GM18502 (cell line): ENCODE results near the gene THRB.

Experiments
- ATAC-seq: cut with Tn5 transposase; IDR thresholded peaks from one replicate; pipeline ENCODE4 v1.9.1; 2021; ENCODE audit warnings: mild to moderate bottlenecking; ENCODE audit not compliant: unreplicated experiment, poor library complexity

The THRB gene

GRCh38 chr3:24387493-24387892, 107.2 kb downstream of the THRB start:
- ATAC-seq, result no peak

DNA sequence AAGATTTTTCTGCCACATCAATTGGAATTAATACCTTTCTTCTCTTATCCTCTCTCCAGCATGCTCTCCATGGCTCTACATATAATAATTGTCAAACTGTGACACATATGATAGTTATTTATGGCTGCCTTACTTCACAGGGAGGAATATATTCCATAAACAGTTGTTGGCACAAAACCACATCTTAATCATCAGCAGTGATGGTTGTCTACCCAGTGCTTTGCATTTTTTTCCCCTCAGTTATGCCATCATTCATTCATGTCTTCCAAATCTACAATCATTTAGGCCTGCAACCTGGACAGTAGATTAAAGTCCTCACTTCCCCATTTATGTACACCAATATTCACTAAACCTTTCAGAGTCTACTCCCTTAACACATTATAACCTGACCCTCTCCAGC, 107.7 kb downstream of the THRB start:
- ATAC-seq, result no peak

GRCh38 chr3:24386458-24386857, 108.2 kb downstream of the THRB start:
- no peak for ATAC-seq

- no peak for ATAC-seq
Measured at GRCh38 chr3:24385012-24385615, 109.5 kb downstream of the THRB start.

DNA sequence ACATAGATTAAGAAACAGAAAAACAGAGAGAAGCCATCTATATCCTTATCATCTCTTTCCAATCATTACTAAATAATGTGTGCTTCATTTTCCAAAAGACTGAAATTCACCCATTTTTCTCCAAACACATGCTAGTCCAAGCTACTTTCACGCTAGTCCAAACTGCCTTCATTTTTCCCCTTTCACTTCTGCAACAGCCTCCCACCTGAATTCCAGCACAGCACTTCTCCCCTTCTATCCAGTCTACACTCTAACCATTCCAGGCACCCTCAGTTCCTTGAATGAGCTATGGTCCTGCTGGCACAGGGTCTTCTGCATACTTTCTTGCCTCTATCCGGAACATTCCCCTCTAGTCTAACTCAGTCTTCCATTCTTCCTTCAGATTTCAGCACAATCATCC, 112.0 kb downstream of the THRB start:
- no peak for ATAC-seq

GRCh38 chr3:24379936-24380335, 114.7 kb downstream of the THRB start:
- ATAC-seq, result no peak

DNA sequence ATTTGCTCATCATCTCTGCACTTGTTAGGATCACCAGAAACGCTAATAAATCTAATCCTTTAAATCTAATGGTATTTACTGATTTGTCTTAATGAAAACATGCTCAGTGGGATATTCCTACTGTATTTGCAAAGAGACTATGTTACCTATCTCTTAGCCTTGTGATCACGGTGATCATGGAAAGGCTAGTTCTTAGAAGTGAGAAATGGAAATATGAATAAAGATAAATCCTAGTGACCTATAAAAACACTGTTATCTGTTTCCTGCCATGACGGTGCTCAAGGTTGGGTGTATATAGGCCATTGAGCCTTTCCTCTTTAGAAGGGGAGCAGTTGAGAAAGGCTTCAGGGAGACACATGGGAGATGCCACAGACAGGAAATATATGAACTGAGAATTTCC, 116.3 kb downstream of the THRB start:
- no peak for ATAC-seq

GRCh38 chr3:24377218-24377993, 117.2 kb downstream of the THRB start:
- ATAC-seq, result no peak

DNA sequence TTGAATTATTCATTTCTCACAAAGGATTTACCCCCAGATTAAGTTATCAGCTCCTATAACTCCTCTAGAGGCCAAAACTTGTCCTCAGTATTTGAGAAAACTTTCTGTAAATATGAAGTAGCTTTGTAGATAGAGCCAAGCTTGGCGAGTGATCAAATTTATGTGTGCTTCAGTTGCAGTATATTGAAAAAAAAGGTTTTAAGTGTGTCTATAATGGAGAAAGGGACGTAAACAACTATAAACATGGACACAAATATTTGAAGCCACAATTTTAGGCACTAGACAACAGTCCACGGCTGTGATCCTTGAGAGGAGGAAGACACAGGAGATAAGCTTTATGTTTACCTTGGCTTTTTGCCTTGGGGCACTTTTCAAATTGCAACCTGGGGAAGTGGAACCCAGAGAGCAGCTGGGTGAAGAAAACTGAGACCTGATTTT, 118.7 kb downstream of the THRB start:
- no peak for ATAC-seq

- no peak for ATAC-seq
Measured at GRCh38 chr3:24374801-24375200, 119.8 kb downstream of the THRB start.

DNA sequence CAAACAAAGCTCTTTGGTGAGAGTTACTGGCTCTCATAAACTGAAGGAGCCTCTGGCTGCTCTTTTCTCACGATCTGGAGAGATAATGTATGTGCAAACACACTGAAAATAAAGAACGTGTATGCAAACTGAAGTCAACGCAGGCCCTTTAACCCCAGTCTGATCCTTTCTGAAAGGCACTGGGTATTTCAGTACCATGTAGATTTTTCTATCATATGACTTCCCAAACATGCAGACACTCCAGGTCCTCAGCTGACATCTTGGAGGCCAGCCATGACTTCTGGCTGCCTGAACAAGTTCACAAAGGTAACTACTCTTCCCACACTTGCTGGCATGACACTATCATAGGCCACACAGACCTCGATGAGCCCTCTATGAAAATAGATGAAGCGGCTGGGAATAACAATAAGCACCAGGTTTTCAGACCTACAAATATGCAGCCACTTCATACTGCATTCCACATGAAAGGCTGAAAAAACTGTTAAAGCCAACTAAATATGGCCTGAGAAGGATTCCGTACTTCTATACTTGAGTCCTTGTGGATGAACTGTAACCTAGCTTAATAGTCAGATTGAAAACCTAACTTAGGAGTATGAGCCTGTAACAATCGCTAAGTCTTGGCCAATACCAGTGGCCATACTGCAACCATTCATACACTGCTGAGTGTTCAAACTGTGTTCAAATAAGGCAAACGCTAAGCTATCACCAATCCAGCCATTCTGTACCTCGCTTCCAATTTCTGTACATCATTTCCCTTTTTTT, 121.3 kb downstream of the THRB start:
- ATAC-seq, result no peak

- ATAC-seq, result no peak
Measured at GRCh38 chr3:24372559-24373197, 122.0 kb downstream of the THRB start.

DNA sequence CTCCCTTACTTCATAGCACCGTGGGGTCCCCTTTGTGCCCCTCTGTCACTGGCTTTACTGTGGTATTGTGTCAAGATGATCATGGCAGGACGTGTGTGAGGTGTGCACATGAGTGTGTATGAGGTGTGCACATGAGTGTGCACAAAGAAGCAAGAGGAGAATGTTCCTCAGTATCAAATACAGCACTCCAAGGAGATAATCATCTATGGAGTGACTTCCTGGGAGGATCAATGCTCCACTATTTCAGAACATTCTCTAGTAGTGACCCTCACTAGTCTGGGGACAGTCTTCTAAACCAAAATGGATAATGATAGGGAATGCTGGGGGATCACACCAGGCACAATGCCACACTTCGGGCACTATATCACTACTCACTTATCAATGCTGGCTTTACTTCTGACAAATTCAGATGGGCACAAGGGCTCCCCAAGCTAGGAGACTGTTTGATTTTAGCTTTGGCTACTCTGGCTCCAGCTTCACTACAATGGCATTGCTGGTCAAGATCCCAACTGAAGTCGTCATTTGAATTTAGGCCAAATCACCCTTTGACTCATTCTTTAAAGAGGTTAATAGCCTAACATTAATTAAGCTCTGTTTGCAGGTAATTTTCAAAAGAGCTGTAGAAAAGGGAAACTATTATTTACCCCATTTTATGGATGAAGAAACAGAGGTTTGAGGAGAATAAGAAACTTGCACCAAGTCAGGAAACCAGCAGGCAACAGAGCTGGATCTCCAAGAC, 124.1 kb downstream of the THRB start:
- ATAC-seq, result no peak

- ATAC-seq, result no peak
Measured at GRCh38 chr3:24368605-24369004, 126.0 kb downstream of the THRB start.

- ATAC-seq, result no peak
Measured at GRCh38 chr3:24367664-24368264, 126.9 kb downstream of the THRB start.

GRCh38 chr3:24367216-24367615, 127.4 kb downstream of the THRB start:
- ATAC-seq, result no peak

GRCh38 chr3:24365168-24365567, 129.5 kb downstream of the THRB start:
- no peak for ATAC-seq

GRCh38 chr3:24364359-24364758, 130.3 kb downstream of the THRB start:
- ATAC-seq, result no peak

GRCh38 chr3:24363242-24363641, 131.4 kb downstream of the THRB start:
- no peak for ATAC-seq

DNA sequence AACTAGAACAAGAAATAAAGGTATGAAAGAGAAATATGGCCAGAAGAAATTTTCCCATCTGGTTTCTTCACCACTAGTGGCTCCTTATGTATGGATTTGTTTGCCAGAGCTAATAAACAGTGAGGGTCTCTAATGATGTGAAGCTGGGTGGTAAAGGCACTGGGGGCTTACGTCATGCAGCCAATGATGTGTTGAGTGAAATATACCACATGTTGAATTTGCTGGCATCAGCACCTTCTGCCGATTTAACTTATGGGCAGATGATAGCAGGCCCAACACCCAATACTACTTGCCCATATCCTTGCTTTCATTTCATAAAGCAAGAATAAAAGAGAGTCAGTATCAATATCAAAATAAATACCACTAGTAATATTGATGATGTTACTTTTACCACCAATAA, 133.0 kb downstream of the THRB start:
- ATAC-seq, result no peak
